ENCODE measurements around the gene LRRC8B.

The LRRC8B gene

GRCh38 chr1:89620664-89621063 is 96.0 kb downstream of the LRRC8B start:
- WGBS, 2 donors (ENCODE audit: extremely low coverage in 2 of 2, insufficient read length in 2 of 2, insufficient replicate concordance in 1 of 2) = no CpG with 5 or more reads among the region's 3 CpGs
- Histone ChIP-seq H4K91ac (ENCODE audit: low read depth, low read length, poor library complexity) (no peak overlapping the region), H3K9me3 (replicated peaks in 1 of 2; ENCODE audit: control insufficient read depth in 2 of 2, insufficient read depth in 1 of 2, low read depth in 1 of 2, low read length in 2 of 2) (peaks cover 0 to 3% of the 10 kb centered on the region in 2 donors), H3K4me3 (ENCODE audit: low read length in 2 of 2) (no peak overlapping the region), H3K79me1 (ENCODE audit: low read depth, low read length) (no peaks in the 10 kb centered on the region), H2AFZ (ENCODE audit: low read length) (no peak overlapping the region), H3K4me1 (ENCODE audit: control insufficient read depth in 2 of 2, insufficient read depth in 1 of 2, low read depth in 1 of 2, low read length in 2 of 2) (no peaks in the 10 kb centered on the region), H2BK5ac (ENCODE audit: low read length) (no peak overlapping the region), H3K27ac (replicated peaks; ENCODE audit: low read length) (no peak overlapping the region), H3K23ac (ENCODE audit: low read depth, low read length, poor library complexity) (no peak overlapping the region), H3K18ac (ENCODE audit: low read length) (no peak overlapping the region), H2BK15ac (ENCODE audit: low read length) (no peak overlapping the region), H3K4ac (ENCODE audit: low read length) (no peak overlapping the region), H4K8ac (ENCODE audit: low read depth, low read length) (no peak overlapping the region), H3K27me3 (ENCODE audit: control insufficient read depth in 3 of 3, insufficient read depth in 3 of 3, low read depth in 1 of 3, low read length in 3 of 3) (no peaks in the 10 kb centered on the region), H3K14ac (ENCODE audit: low read length) (no peak overlapping the region), H2BK12ac (ENCODE audit: low read length) (no peak overlapping the region), H2AK5ac (ENCODE audit: low read depth, low read length) (no peak overlapping the region), H3K4me2 (ENCODE audit: insufficient read depth, low read length, poor library complexity, severe bottlenecking) (no peak overlapping the region), H3K36me3 (replicated peaks in 1 of 2; ENCODE audit: control insufficient read depth in 2 of 2, insufficient read depth in 2 of 2, low read length in 2 of 2) (no peaks in the 10 kb centered on the region), H2BK120ac (ENCODE audit: low read depth, low read length) (no peak overlapping the region), H3K9ac (ENCODE audit: low read depth, low read length, poor library complexity) (no peak overlapping the region)
- DNase-seq (ENCODE audit: low spot score) = no peak

- Histone ChIP-seq H3K4ac (ENCODE audit: low read length) (no peak overlapping the region), H4K91ac (ENCODE audit: low read depth, low read length, poor library complexity) (no peak overlapping the region), H3K36me3 (replicated peaks in 1 of 2; ENCODE audit: control insufficient read depth in 2 of 2, insufficient read depth in 2 of 2, low read length in 2 of 2) (no peaks in the 10 kb centered on the region), H3K27ac (replicated peaks; ENCODE audit: low read length) (no peak overlapping the region), H2BK15ac (ENCODE audit: low read length) (no peak overlapping the region), H3K4me1 (ENCODE audit: control insufficient read depth in 2 of 2, insufficient read depth in 1 of 2, low read depth in 1 of 2, low read length in 2 of 2) (no peaks in the 10 kb centered on the region), H2BK5ac (ENCODE audit: low read length) (no peak overlapping the region), H2AFZ (ENCODE audit: low read length) (no peak overlapping the region), H3K79me1 (ENCODE audit: low read depth, low read length) (no peaks in the 10 kb centered on the region), H3K4me3 (ENCODE audit: low read length in 2 of 2) (no peak overlapping the region), H3K18ac (ENCODE audit: low read length) (no peak overlapping the region), H3K23ac (ENCODE audit: low read depth, low read length, poor library complexity) (no peak overlapping the region), H3K14ac (ENCODE audit: low read length) (no peak overlapping the region), H3K4me2 (ENCODE audit: insufficient read depth, low read length, poor library complexity, severe bottlenecking) (no peak overlapping the region), H3K9me3 (replicated peaks in 1 of 2; ENCODE audit: control insufficient read depth in 2 of 2, insufficient read depth in 1 of 2, low read depth in 1 of 2, low read length in 2 of 2) (peaks cover 0 to 3% of the 10 kb centered on the region in 2 donors), H3K9ac (ENCODE audit: low read depth, low read length, poor library complexity) (no peak overlapping the region), H2AK5ac (ENCODE audit: low read depth, low read length) (no peak overlapping the region), H3K27me3 (ENCODE audit: control insufficient read depth in 3 of 3, insufficient read depth in 3 of 3, low read depth in 1 of 3, low read length in 3 of 3) (no peaks in the 10 kb centered on the region), H4K8ac (ENCODE audit: low read depth, low read length) (no peak overlapping the region), H2BK120ac (ENCODE audit: low read depth, low read length) (no peak overlapping the region), H2BK12ac (ENCODE audit: low read length) (no peak overlapping the region)
- no CpG with 5 or more reads among the region's 3 CpGs for WGBS, 2 donors (ENCODE audit: extremely low coverage in 2 of 2, insufficient read length in 2 of 2, insufficient replicate concordance in 1 of 2)
- no peak for DNase-seq (ENCODE audit: low spot score)
These were observed 98.3 kb downstream of the LRRC8B start for GRCh38 chr1:89622895-89623294.

GRCh38 chr1:89624314-89624713 is 99.7 kb downstream of the LRRC8B start:
- no peak overlapping the region for H2BK120ac ChIP-seq (ENCODE audit: low read depth, low read length)
- no peak overlapping the region for H2BK5ac ChIP-seq (ENCODE audit: low read length)
- H2BK15ac ChIP-seq (ENCODE audit: low read length) = no peak overlapping the region
- no peak overlapping the region for H3K4ac ChIP-seq (ENCODE audit: low read length)
- no peak overlapping the region for H3K23ac ChIP-seq (ENCODE audit: low read depth, low read length, poor library complexity)
- no peaks in the 10 kb centered on the region for H3K4me1 ChIP-seq (ENCODE audit: control insufficient read depth in 2 of 2, insufficient read depth in 1 of 2, low read depth in 1 of 2, low read length in 2 of 2)
- H3K4me3 ChIP-seq (ENCODE audit: low read length in 2 of 2) = no peak overlapping the region
- H3K27ac ChIP-seq (replicated peaks; ENCODE audit: low read length) = no peak overlapping the region
- DNase-seq (ENCODE audit: low spot score) = no peak
- no peak overlapping the region for H2AK5ac ChIP-seq (ENCODE audit: low read depth, low read length)
- no peak overlapping the region for H3K14ac ChIP-seq (ENCODE audit: low read length)
- no peaks in the 10 kb centered on the region for H3K9me3 ChIP-seq (replicated peaks in 1 of 2; ENCODE audit: control insufficient read depth in 2 of 2, insufficient read depth in 1 of 2, low read depth in 1 of 2, low read length in 2 of 2)
- no peaks in the 10 kb centered on the region for H3K27me3 ChIP-seq (ENCODE audit: control insufficient read depth in 3 of 3, insufficient read depth in 3 of 3, low read depth in 1 of 3, low read length in 3 of 3)
- no peak overlapping the region for H3K18ac ChIP-seq (ENCODE audit: low read length)
- H4K8ac ChIP-seq (ENCODE audit: low read depth, low read length) = no peak overlapping the region
- no peak overlapping the region for H3K4me2 ChIP-seq (ENCODE audit: insufficient read depth, low read length, poor library complexity, severe bottlenecking)
- no peak overlapping the region for H2BK12ac ChIP-seq (ENCODE audit: low read length)
- no peak overlapping the region for H4K91ac ChIP-seq (ENCODE audit: low read depth, low read length, poor library complexity)
- H3K79me1 ChIP-seq (ENCODE audit: low read depth, low read length) = no peaks in the 10 kb centered on the region
- no peak overlapping the region for H2AFZ ChIP-seq (ENCODE audit: low read length)
- WGBS, 2 donors (ENCODE audit: extremely low coverage in 2 of 2, insufficient read length in 2 of 2, insufficient replicate concordance in 1 of 2) = no CpG with 5 or more reads among the region's 1 CpG
- H3K9ac ChIP-seq (ENCODE audit: low read depth, low read length, poor library complexity) = no peak overlapping the region
- no peaks in the 10 kb centered on the region for H3K36me3 ChIP-seq (replicated peaks in 1 of 2; ENCODE audit: control insufficient read depth in 2 of 2, insufficient read depth in 2 of 2, low read length in 2 of 2)

GRCh38 chr1:89624715-89625323 is 100.2 kb downstream of the LRRC8B start:
- no peaks in the 10 kb centered on the region for H3K9me3 ChIP-seq (replicated peaks in 1 of 2; ENCODE audit: control insufficient read depth in 2 of 2, insufficient read depth in 1 of 2, low read depth in 1 of 2, low read length in 2 of 2)
- DNase-seq (ENCODE audit: low spot score) = no peak
- no peak overlapping the region for H2AK5ac ChIP-seq (ENCODE audit: low read depth, low read length)
- H3K4me3 ChIP-seq (ENCODE audit: low read length in 2 of 2) = no peak overlapping the region
- no peak overlapping the region for H2BK120ac ChIP-seq (ENCODE audit: low read depth, low read length)
- H3K4me1 ChIP-seq (ENCODE audit: control insufficient read depth in 2 of 2, insufficient read depth in 1 of 2, low read depth in 1 of 2, low read length in 2 of 2) = no peaks in the 10 kb centered on the region
- no peak overlapping the region for H2BK5ac ChIP-seq (ENCODE audit: low read length)
- H2BK12ac ChIP-seq (ENCODE audit: low read length) = no peak overlapping the region
- H3K27me3 ChIP-seq (ENCODE audit: control insufficient read depth in 3 of 3, insufficient read depth in 3 of 3, low read depth in 1 of 3, low read length in 3 of 3) = no peaks in the 10 kb centered on the region
- H2AFZ ChIP-seq (ENCODE audit: low read length) = no peak overlapping the region
- H3K9ac ChIP-seq (ENCODE audit: low read depth, low read length, poor library complexity) = no peak overlapping the region
- H3K18ac ChIP-seq (ENCODE audit: low read length) = no peak overlapping the region
- H4K8ac ChIP-seq (ENCODE audit: low read depth, low read length) = no peak overlapping the region
- no peak overlapping the region for H4K91ac ChIP-seq (ENCODE audit: low read depth, low read length, poor library complexity)
- H3K4ac ChIP-seq (ENCODE audit: low read length) = no peak overlapping the region
- H3K36me3 ChIP-seq (replicated peaks in 1 of 2; ENCODE audit: control insufficient read depth in 2 of 2, insufficient read depth in 2 of 2, low read length in 2 of 2) = no peaks in the 10 kb centered on the region
- no peak overlapping the region for H3K4me2 ChIP-seq (ENCODE audit: insufficient read depth, low read length, poor library complexity, severe bottlenecking)
- no peak overlapping the region for H3K27ac ChIP-seq (replicated peaks; ENCODE audit: low read length)
- no peak overlapping the region for H3K14ac ChIP-seq (ENCODE audit: low read length)
- H2BK15ac ChIP-seq (ENCODE audit: low read length) = no peak overlapping the region
- no CpG with 5 or more reads among the region's 4 CpGs for WGBS, 2 donors (ENCODE audit: extremely low coverage in 2 of 2, insufficient read length in 2 of 2, insufficient replicate concordance in 1 of 2)
- no peaks in the 10 kb centered on the region for H3K79me1 ChIP-seq (ENCODE audit: low read depth, low read length)
- H3K23ac ChIP-seq (ENCODE audit: low read depth, low read length, poor library complexity) = no peak overlapping the region

Data from neuronal stem cell (in vitro differentiated cells).